Stimulated activated CD8-positive, alpha-beta memory T cell treated with anti-CD3 and anti-CD28 coated beads, Interleukin-4, amount 100 ng/mL, for 24 hours (primary cell): ENCODE results near the gene COL19A1.
"Not testable (repeated sequence)": the region's sequence is repeated elsewhere in the genome, so short reads cannot be mapped to it uniquely, and the experiment has no call there.

ENCODE experiments used
- DNase-seq: peaks from one replicate; pipeline ENCODE4 v3.0.0-alpha.2; 2020; ENCODE audit warnings: low read depth

COL19A1 gene

GRCh38 chr6:69900869-69901268 lies 34.5 kb downstream of the COL19A1 start:
- DNase-seq: no peak

GRCh38 chr6:69901361-69901760 lies 35.0 kb downstream of the COL19A1 start:
- DNase-seq: no peak

GRCh38 chr6:69907981-69908498 lies 41.7 kb downstream of the COL19A1 start:
- DNase-seq: no peak

GRCh38 chr6:69913361-69913760 lies 47.0 kb downstream of the COL19A1 start:
- DNase-seq: no peak

GRCh38 chr6:69914015-69914485 lies 47.7 kb downstream of the COL19A1 start:
- no peak for DNase-seq

GRCh38 chr6:69915346-69915745 lies 49.0 kb downstream of the COL19A1 start:
- no peak for DNase-seq

GRCh38 chr6:69917834-69918233 lies 51.5 kb downstream of the COL19A1 start:
- DNase-seq: no peak

- no peak for DNase-seq
Measured at GRCh38 chr6:69918813-69919475, 52.6 kb downstream of the COL19A1 start.

GRCh38 chr6:69921066-69921465 lies 54.7 kb downstream of the COL19A1 start:
- DNase-seq: not testable (repeated sequence)

- not testable (repeated sequence) for DNase-seq
Measured at GRCh38 chr6:69921611-69922010, 55.3 kb downstream of the COL19A1 start.

- no peak for DNase-seq
Measured at GRCh38 chr6:69926745-69927144, 60.4 kb downstream of the COL19A1 start.

GRCh38 chr6:69933239-69933638 lies 66.9 kb downstream of the COL19A1 start:
- no peak for DNase-seq

GRCh38 chr6:69935079-69935478 lies 68.7 kb downstream of the COL19A1 start:
- DNase-seq: no peak

GRCh38 chr6:69936674-69937363 lies 70.5 kb downstream of the COL19A1 start:
- DNase-seq: no peak

- DNase-seq: no peak
Measured at GRCh38 chr6:69937402-69938136, 71.2 kb downstream of the COL19A1 start.

- DNase-seq: no peak
Measured at GRCh38 chr6:69942485-69942884, 76.1 kb downstream of the COL19A1 start.

- DNase-seq: no peak
Measured at GRCh38 chr6:69945192-69945591, 78.8 kb downstream of the COL19A1 start.

GRCh38 chr6:69948479-69949114 lies 82.2 kb downstream of the COL19A1 start:
- no peak for DNase-seq

- DNase-seq: no peak
Measured at GRCh38 chr6:69953491-69953890, 87.1 kb downstream of the COL19A1 start.

- DNase-seq: no peak
Measured at GRCh38 chr6:69954733-69955132, 88.4 kb downstream of the COL19A1 start.

- no peak for DNase-seq
Measured at GRCh38 chr6:69957985-69958559, 91.7 kb downstream of the COL19A1 start.

- no peak for DNase-seq
Measured at GRCh38 chr6:69958978-69959377, 92.6 kb downstream of the COL19A1 start.
